HG03039 (cell line): Measurements from ENCODE around the gene DCTN2.
"Not testable (repeated sequence)": the region's sequence is repeated elsewhere in the genome, so short reads cannot be mapped to it uniquely, and the experiment has no call there.

Experiments used
- ATAC-seq: cut with Tn5 transposase; IDR thresholded peaks from one replicate; pipeline ENCODE4 v1.9.1; 2021; ENCODE audit warnings: mild to moderate bottlenecking, moderate library complexity; ENCODE audit not compliant: unreplicated experiment

Gene DCTN2

DNA sequence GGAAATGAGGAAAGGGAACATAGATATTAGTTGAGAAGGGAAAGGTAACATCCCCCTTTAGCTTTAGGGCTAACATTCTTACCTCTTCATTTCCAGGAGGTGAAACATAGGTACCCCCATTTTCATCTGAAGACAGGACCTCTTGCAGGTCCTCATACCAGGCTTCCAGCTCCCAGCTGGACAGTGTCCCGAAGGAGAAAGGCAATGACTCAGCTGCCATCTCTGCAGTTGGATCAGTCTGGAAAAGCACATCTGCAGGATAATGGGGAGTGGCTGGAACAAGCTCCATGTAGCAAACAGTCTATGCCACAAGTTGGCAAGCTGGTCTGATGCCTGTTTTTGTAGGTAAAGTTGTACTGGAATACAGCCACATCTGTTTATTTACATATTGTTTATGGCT is 29.8 kb downstream of the DCTN2 start:
- no peak for ATAC-seq

DNA sequence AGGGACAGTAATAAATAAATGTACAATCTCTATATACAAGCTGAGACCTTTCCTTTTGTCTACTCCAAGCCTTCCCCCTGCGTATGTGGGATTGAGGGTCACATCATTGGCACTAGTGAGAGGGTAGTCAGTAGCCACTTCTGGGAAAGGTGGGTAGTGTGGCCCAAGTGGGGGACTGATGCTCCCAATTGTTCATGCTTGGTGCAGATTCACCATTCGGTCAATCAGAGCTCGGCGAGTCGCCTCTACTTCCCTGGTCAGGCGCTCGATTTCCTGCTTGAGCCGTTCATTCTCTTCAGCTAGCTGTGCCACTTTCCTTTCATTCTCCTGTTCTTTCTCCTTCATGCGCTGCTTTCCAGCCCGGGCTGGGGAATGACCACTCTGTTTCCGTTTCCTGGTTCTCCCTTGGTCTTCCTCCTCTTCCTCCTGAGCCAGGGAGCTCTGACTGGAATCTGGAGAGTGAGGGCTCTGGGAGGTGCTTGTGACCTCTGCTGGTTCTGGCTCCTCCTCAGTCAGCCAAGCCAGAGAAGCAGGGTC is 30.3 kb downstream of the DCTN2 start:
- ATAC-seq: no peak

DNA sequence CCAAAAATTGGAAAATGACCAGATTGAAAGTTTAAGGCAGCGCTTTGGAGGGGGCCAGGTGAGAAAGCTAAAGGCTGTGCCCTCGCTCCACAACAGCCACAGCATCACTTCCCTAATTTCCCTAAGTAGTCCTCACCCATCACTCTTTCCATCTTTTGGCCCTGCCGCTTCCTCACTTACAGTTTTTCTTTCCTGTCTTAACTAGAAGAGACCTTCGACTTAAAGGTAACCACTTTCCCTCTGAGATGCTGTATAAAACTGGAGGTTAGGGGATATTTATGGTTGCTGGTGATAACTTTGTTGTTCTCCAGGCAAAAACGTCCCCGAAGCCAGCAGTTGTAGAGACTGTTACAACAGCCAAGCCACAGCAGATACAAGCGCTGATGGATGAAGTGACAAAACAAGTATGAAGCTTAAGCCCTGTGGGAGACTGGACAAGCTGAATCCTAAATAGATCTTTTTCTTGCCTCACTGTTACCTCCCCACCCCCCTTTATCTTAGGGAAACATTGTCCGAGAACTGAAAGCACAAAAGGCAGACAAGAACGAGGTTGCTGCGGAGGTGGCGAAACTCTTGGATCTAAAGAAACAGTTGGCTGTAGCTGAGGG is 31.0 kb downstream of the DCTN2 start:
- no peak for ATAC-seq

GRCh38 chr12:57515408-57515933 is 31.5 kb downstream of the DCTN2 start:
- no peak for ATAC-seq

GRCh38 chr12:57514720-57515407 is 32.1 kb downstream of the DCTN2 start:
- no peak for ATAC-seq

DNA sequence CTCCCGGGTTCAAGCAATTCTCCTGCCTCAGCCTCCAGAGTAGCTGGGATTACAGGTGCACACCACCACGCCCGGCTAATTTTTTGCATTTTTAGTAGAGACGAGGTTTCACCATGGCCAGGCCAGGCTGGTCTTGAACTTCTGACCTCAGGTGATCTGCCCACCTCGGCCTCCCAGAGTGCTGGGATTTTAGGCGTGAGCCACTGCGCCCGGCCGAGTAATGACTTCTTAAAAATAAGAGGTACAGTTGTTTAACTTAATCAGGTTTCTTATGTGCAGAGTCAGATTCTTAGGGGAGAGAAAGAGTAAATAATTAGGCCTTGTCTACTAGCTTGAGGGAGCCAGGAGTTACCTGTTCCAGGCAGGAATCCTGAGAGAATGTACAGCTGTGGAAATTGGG is 32.7 kb downstream of the DCTN2 start:
- ATAC-seq: not testable (repeated sequence)

GRCh38 chr12:57513677-57514076 is 33.3 kb downstream of the DCTN2 start:
- ATAC-seq: not testable (repeated sequence)

DNA sequence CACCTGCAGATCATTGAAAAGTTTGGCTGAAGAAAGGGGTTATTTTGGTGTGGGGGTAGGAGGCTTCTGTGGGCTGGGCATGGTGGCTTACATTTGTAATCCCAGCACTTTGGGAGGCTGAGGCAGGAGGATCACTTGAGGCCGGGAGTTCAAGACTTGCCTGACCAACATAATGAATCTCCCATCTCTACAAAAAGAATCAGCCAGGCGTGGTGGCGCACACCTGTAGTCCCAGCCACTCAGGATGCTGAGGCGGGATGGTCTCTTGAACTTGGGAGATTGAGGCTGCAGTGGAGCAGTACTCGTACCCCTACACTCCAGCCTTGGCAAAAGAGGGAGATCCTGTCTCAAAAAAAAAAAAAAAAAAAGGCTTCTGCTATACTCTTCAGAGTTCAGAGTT is 33.7 kb downstream of the DCTN2 start:
- no peak for ATAC-seq

- ATAC-seq: no peak
Observed at GRCh38 chr12:57512665-57513064, 34.3 kb downstream of the DCTN2 start.

DNA sequence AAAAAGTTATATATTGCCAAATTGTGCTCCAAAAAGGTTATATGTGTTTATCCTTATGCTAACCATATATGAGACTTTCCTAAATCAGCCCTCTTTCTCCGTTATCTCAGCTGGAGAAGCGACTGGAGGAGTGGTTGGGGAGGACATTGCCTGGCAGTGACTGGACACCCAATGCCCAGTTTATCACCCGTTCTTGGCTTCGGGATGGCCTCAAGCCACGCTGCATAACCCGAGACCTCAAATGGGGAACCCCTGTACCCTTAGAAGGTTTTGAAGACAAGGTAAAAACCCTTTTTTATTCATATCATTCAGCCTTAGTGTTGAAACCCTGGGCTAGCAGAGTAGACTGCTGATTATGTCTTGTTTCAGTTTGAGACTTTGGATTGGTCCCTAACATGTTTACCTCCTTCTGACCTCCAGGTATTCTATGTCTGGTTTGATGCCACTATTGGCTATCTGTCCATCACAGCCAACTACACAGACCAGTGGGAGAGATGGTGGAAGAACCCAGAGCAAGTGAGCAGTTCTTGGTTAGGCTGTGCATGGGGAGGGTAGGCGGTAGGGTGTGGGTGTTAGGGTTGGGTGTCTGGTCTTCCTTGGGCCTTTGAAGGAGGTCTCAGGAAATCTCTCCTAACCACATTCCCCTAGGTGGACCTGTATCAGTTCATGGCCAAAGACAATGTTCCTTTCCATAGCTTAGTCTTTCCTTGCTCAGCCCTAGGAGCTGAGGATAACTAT is 35.2 kb downstream of the DCTN2 start:
- no peak for ATAC-seq

DNA sequence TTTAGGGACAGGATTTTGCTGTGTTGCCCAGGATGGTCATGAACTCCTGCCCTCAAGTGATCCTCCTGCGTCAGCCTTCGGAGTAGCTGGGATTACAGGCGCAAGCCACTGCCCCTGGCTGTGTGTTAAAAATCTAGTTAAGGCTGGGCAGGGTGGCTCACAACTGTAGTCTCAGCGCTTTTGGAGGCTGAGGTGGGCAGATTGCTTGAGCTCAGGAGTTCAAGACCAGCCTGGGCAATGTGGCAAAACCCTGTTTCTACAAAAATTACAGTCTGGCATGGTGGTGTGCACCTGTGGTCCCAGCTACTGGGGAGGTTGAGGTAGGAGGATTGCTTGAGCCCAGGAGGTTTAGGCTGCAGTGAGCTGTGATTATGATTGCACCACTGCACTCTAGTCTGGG is 35.8 kb downstream of the DCTN2 start:
- ATAC-seq: no peak

DNA sequence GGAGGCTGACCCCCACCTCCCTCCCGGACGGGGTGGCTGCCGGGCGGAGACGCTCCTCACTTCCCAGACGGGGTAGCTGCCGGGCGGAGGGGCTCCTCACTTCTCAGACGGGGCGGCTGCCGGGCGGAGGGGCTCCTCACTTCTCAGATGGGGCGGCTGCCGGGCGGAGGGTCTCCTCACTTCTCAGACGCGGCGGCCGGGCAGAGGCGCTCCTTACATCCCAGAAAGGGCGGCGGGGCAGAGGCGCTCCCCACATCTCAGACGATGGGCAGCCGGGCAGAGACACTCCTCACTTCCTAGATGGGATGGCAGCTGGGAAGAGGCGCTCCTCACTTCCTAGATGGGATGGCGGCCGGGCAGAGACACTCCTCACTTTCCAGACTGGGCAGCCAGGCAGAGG is 39.2 kb downstream of the DCTN2 start:
- ATAC-seq: not testable (repeated sequence)

DNA sequence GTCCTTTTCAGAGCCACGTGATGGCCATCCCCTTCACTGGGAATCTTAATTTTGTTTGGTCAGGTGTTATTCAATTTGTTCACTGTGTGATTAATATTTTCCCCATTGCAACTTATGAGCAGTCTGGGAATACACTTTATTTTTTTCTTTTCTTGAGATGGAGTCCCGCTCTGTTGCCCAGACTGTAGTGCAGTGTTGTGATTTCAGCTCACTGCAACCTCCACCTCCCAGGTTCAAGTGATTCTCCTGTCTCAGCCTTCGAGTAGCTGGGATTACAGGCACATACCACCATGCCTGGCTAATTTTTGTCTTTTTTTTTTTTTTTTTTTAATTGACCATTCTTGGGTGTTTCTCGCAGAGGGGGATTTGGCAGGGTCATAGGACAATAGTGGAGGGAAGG is 40.5 kb downstream of the DCTN2 start:
- ATAC-seq: not testable (repeated sequence)

- not testable (repeated sequence) for ATAC-seq
Observed at GRCh38 chr12:57502311-57502969, 44.6 kb downstream of the DCTN2 start.

DNA sequence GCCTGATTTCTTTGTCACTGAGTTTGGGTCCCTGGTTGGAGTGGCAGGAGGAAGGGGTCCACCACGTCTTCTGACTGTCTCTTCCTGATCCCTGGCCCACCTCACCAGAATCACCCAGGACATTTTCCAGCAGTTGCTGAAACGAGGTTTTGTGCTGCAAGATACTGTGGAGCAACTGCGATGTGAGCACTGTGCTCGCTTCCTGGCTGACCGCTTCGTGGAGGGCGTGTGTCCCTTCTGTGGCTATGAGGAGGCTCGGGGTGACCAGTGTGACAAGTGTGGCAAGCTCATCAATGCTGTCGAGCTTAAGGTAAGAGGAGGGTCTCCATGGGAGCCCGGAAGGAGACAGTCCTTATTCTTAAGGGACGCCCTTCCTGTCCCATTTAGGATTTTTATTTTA is 46.8 kb downstream of the DCTN2 start:
- no peak for ATAC-seq

DNA sequence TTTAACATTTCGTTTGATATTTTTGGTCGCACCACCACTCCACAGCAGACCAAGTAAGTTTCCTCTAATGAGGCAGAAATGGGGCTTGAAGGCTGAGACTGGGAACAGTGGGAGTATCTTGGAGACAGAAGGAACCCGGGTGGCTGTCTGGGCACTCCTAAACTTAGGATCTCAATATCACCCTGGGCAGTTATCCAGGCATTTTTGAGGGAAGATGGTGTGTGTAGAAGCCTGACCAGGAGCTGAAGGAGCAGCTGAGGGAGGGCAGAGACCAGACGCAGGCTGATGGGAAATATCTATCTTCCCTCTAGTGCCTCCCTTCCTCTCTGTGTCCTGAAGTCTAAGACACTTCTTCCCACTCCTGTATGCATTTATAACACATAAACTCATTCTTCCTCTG is 48.4 kb downstream of the DCTN2 start:
- ATAC-seq: no peak

GRCh38 chr12:57498132-57498502 is 48.9 kb downstream of the DCTN2 start:
- no peak for ATAC-seq

DNA sequence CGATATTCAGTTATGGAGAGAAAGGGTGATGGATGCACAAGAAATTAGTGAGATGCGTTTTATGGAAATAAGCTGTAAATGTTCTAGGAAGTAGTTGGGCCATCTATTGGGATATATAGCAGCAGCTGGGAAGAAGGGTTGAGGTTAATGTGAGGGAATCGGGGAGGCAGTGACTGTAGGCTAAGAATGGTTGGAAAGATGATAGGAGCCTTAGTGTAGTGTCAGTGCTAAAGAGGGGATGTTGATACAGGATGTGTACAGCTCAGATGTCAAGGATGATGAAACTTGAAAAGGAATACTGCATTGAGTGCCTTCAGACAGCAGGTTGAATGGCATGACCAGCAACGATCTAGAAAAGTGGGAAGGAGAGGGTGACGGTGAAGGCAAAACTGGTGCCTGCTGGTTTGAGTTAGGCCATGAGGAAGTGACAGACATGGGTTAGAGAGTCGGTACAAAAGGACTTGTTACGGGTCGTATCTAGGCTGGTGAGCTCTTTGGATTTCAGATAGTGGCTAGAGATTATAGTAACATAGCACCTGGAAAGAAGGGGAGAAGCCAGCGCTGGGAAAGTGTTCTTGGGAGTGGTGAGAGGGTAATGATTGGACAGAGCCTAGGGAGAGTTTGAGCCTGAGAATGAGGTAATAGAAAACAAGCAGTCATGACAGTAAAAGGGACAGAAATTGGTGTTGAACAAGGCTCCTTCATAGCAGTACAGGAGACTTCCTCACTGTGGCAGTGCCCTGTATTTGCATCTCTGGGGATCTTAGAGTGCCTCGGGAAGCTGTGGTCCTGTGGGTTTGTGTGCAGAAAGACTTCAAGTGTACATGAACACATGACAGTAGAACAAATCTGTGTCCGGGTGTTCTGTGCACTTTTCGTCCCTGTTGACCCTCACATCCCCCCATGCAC is 49.5 kb downstream of the DCTN2 start:
- ATAC-seq: no peak

GRCh38 chr12:57496822-57497221 is 50.2 kb downstream of the DCTN2 start:
- ATAC-seq: no peak

DNA sequence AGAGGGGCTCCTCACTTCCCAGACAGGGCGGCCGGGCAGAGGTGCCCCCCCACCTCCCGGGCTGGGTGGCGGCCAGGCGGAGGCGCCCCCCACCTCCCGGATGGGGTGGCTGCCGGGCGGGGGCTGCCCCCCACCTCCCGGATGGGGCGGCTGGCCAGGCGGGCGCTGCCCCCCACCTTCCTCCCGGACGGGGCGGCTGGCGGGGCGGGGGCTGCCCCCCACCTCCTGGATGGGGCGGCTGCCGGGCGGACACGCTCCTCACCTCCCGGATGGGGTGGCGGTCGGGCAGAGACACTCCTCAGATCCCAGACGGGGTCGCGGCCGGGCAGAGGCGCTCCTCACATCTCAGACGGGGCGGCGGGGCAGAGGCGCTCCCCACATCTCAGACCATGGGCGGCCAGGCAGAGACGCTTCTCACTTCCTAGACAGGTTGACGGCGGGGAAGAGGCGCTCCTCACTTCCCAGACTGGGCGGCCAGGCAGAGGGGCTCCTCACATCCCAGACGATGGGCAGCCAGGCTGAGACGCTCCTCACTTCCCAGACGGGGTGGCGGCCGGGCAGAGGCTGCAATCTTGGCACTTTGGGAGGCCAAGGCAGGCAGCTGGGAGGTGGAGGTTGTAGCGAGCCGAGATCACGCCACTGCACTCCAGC is 51.8 kb downstream of the DCTN2 start:
- ATAC-seq: not testable (repeated sequence)
